ENCODE results near the gene ZDHHC13. TPM values are rescaled to one million over a fixed set of nuclear protein-coding genes. Genes with fewer than 3 reads are reported as not detected.

Gene ZDHHC13
- total RNA-seq, 4 donors from 2014 or later = 5.2 to 6.9 (median 5.8) TPM

- TF ChIP-seq EP300 (IDR thresholded peaks at IDR 0.05) (no peak), CTCF (IDR thresholded peaks at IDR 0.05) (no peak), POLR2A (IDR thresholded peaks at IDR 0.05) (no peak)
- Histone ChIP-seq H3K4me3 (no peak overlapping the region), H3K4me1 (no peaks in the 10 kb centered on the region), H3K27ac (no peak overlapping the region), H3K9me3 (no peaks in the 10 kb centered on the region), H3K27me3 (no peaks in the 10 kb centered on the region), H3K36me3 (no peaks in the 10 kb centered on the region)
- WGBS, 2 donors = 90 to 95% methylated on average over 1 of the region's 1 CpG
- DNase-seq (ENCODE audit: low spot score in 2 of 2) = no peak
Measured at GRCh38 chr11:19083166-19083565, 33.8 kb upstream of the ZDHHC13 start.

- WGBS, 2 donors = 69 to 73% methylated on average over 5 of the region's 5 CpGs
- Histone ChIP-seq H3K27me3 (no peaks in the 10 kb centered on the region), H3K36me3 (no peaks in the 10 kb centered on the region), H3K4me1 (no peaks in the 10 kb centered on the region), H3K4me3 (no peak overlapping the region), H3K27ac (no peak overlapping the region), H3K9me3 (no peaks in the 10 kb centered on the region)
- TF ChIP-seq CTCF (IDR thresholded peaks at IDR 0.05) (no peak), POLR2A (IDR thresholded peaks at IDR 0.05) (no peak), EP300 (IDR thresholded peaks at IDR 0.05) (no peak)
- no peak for DNase-seq (ENCODE audit: low spot score in 2 of 2)
Measured at GRCh38 chr11:19084661-19085315, 32.2 kb upstream of the ZDHHC13 start.

- TF ChIP-seq POLR2A (IDR thresholded peaks at IDR 0.05) (no peak), CTCF (IDR thresholded peaks at IDR 0.05) (no peak), EP300 (IDR thresholded peaks at IDR 0.05) (no peak)
- H3K4me1 ChIP-seq = no peaks in the 10 kb centered on the region
Measured at GRCh38 chr11:19087658-19088057, 29.3 kb upstream of the ZDHHC13 start.

GRCh38 chr11:19088791-19089190 is 28.2 kb upstream of the ZDHHC13 start:
- H3K4me3 ChIP-seq = no peak overlapping the region
- no peak for DNase-seq (ENCODE audit: low spot score in 2 of 2)
- TF ChIP-seq POLR2A (IDR thresholded peaks at IDR 0.05) = no peak
- no peak for TF ChIP-seq EP300 (IDR thresholded peaks at IDR 0.05)
- TF ChIP-seq CTCF (IDR thresholded peaks at IDR 0.05) = no peak
- no peaks in the 10 kb centered on the region for H3K9me3 ChIP-seq
- no peaks in the 10 kb centered on the region for H3K4me1 ChIP-seq
- H3K27me3 ChIP-seq = no peaks in the 10 kb centered on the region
- 81 to 82% methylated on average over 4 of the region's 4 CpGs for WGBS, 2 donors
- H3K36me3 ChIP-seq = no peaks in the 10 kb centered on the region
- H3K27ac ChIP-seq = no peak overlapping the region

More at GRCh38 chr11:19087658-19088057, 29.3 kb upstream of the ZDHHC13 start:
- WGBS, 2 donors = 82 to 84% methylated on average over 8 of the region's 8 CpGs
- H3K27me3 ChIP-seq = no peaks in the 10 kb centered on the region
- H3K9me3 ChIP-seq = no peaks in the 10 kb centered on the region
- H3K4me3 ChIP-seq = no peak overlapping the region
- DNase-seq (ENCODE audit: low spot score in 2 of 2) = no peak
- H3K27ac ChIP-seq = no peak overlapping the region
- no peaks in the 10 kb centered on the region for H3K36me3 ChIP-seq

- Histone ChIP-seq H3K4me1 (no peaks in the 10 kb centered on the region), H3K27me3 (no peaks in the 10 kb centered on the region), H3K4me3 (no peak overlapping the region), H3K9me3 (no peaks in the 10 kb centered on the region), H3K36me3 (no peaks in the 10 kb centered on the region), H3K27ac (no peak overlapping the region)
- DNase-seq (ENCODE audit: low spot score in 2 of 2) = no peak
- TF ChIP-seq EP300 (IDR thresholded peaks at IDR 0.05) (no peak), CTCF (IDR thresholded peaks at IDR 0.05) (no peak), POLR2A (IDR thresholded peaks at IDR 0.05) (no peak)
- 85 to 92% methylated on average over 5 of the region's 5 CpGs for WGBS, 2 donors
Measured at GRCh38 chr11:19089421-19089820, 27.5 kb upstream of the ZDHHC13 start.
